Measurements from ENCODE around the gene OR4Q2.
"Not testable (repeated sequence)": the region's sequence is repeated elsewhere in the genome, so short reads cannot be mapped to it uniquely, and the experiment has no call there.

OR4Q2 gene

GRCh38 chr14:20001863-20002262 is at the start of gene OR4Q2:
OR4Q2 (plus strand) TSS chr14:20002163.
- no peak for DNase-seq (ENCODE audit: low read depth in 1 of 2, low spot score in 1 of 2)

- DNase-seq (ENCODE audit: low read depth in 1 of 2, low spot score in 1 of 2): not testable (repeated sequence)
Measured at GRCh38 chr14:19969735-19970134, 32.2 kb upstream of the OR4Q2 start.

GRCh38 chr14:19974844-19975243 is 27.1 kb upstream of the OR4Q2 start:
- no peak for DNase-seq (ENCODE audit: low read depth in 1 of 2, low spot score in 1 of 2)

- DNase-seq (ENCODE audit: low read depth in 1 of 2, low spot score in 1 of 2): no peak
Measured at GRCh38 chr14:19975291-19975690, 26.7 kb upstream of the OR4Q2 start, which contains the start of gene OR4K15. OR4K15 (plus strand) TSS chr14:19975591; CDS start chr14:19975591, 0 bp downstream.

- no peak for DNase-seq (ENCODE audit: low read depth in 1 of 2, low spot score in 1 of 2)
Measured at GRCh38 chr14:19993438-19993837, 8.5 kb upstream of the OR4Q2 start.

- no peak for DNase-seq (ENCODE audit: low read depth in 1 of 2, low spot score in 1 of 2)
Measured at GRCh38 chr14:20002319-20002718, 356 bp downstream of the OR4Q2 start.

GRCh38 chr14:20008156-20008555 is 6.2 kb downstream of the OR4Q2 start:
- no peak for DNase-seq (ENCODE audit: low read depth in 1 of 2, low spot score in 1 of 2)

GRCh38 chr14:20019257-20019865 is 17.4 kb downstream of the OR4Q2 start, which contains the start of gene OR4K14:
OR4K14 (minus strand) TSS chr14:20019307; CDS start chr14:20015193, 4,114 bp downstream.
- DNase-seq (ENCODE audit: low read depth in 1 of 2, low spot score in 1 of 2): no peak

GRCh38 chr14:20031058-20031457 is 29.1 kb downstream of the OR4Q2 start:
- no peak for DNase-seq (ENCODE audit: low read depth in 1 of 2, low spot score in 1 of 2)

GRCh38 chr14:20035449-20035848 is 33.5 kb downstream of the OR4Q2 start:
- no peak for DNase-seq (ENCODE audit: low read depth in 1 of 2, low spot score in 1 of 2)

- DNase-seq (ENCODE audit: low read depth in 1 of 2, low spot score in 1 of 2): no peak
Measured at GRCh38 chr14:20035938-20036337, 34.0 kb downstream of the OR4Q2 start, which contains the start of gene OR4K13. OR4K13 (minus strand) TSS chr14:20036038; CDS start chr14:20034758, 1,280 bp downstream.

- DNase-seq (ENCODE audit: low read depth in 1 of 2, low spot score in 1 of 2): no peak
Measured at GRCh38 chr14:20044243-20044642, 42.3 kb downstream of the OR4Q2 start.

GRCh38 chr14:20048202-20048601 is 46.2 kb downstream of the OR4Q2 start:
- DNase-seq (ENCODE audit: low read depth in 1 of 2, low spot score in 1 of 2): no peak

All from activated CD4-positive, alpha-beta T cell treated with anti-CD3 and anti-CD28 coated beads, Interleukin-2, amount 50 U/mL, for 24 hours (primary cell).